AG09309 (cell line): ENCODE results near the gene CHRNA1.

ENCODE experiments used
- DNase-seq: peaks from one replicate; pipeline ENCODE4 v3.0.0-alpha.2; 2010; ENCODE audit warnings: low read depth
- H3K4me3 ChIP-seq: 2 replicates; pipeline ENCODE4 v1.5.1; 2011; ENCODE audit warnings: mild to moderate bottlenecking, low read depth, low read length, moderate library complexity; ENCODE audit not compliant: control insufficient read depth
- TF ChIP-seq, protein P1 (sequence below): IDR thresholded peaks from 2 replicates; pipeline ENCODE4 v1.5.1; 2011; ENCODE audit warnings: mild to moderate bottlenecking, low read depth, low read length, inconsistent platforms; ENCODE audit not compliant: insufficient read depth, control insufficient read depth; ENCODE audit errors: missing control alignments

CHRNA1 gene

GRCh38 chr2:174784316-174784715 is 20.0 kb upstream of the CHRNA1 start:
- TF ChIP-seq, protein P1, sequence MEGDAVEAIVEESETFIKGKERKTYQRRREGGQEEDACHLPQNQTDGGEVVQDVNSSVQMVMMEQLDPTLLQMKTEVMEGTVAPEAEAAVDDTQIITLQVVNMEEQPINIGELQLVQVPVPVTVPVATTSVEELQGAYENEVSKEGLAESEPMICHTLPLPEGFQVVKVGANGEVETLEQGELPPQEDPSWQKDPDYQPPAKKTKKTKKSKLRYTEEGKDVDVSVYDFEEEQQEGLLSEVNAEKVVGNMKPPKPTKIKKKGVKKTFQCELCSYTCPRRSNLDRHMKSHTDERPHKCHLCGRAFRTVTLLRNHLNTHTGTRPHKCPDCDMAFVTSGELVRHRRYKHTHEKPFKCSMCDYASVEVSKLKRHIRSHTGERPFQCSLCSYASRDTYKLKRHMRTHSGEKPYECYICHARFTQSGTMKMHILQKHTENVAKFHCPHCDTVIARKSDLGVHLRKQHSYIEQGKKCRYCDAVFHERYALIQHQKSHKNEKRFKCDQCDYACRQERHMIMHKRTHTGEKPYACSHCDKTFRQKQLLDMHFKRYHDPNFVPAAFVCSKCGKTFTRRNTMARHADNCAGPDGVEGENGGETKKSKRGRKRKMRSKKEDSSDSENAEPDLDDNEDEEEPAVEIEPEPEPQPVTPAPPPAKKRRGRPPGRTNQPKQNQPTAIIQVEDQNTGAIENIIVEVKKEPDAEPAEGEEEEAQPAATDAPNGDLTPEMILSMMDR = no peak
- no peak overlapping the region for H3K4me3 ChIP-seq
- DNase-seq = no peak

GRCh38 chr2:174781996-174782395 is 17.7 kb upstream of the CHRNA1 start:
- TF ChIP-seq, protein P1 = no peak
- H3K4me3 ChIP-seq = no peak overlapping the region

DNA sequence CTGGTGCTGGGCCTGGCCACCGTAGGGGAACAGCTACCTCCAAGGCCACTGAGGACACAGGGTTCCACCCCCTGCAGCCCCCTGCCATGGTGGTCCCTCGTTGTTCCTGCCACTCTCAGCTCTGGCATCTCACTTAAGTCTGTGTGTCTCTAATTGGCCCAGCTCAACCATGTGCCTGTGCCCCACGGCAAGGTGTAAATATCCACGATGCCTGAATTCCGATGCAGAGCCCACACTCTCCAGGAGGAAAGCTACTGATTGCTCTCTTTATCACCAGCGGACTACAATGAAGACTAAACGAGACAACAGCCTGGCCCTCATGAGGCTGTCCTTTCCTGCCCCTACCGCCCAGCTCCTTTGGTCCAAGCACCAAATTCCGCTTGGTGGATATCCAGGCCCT is 17.0 kb upstream of the CHRNA1 start:
- H3K4me3 ChIP-seq = no peak overlapping the region
- no peak for DNase-seq
- TF ChIP-seq, protein P1 = no peak

More at GRCh38 chr2:174781996-174782395, 17.7 kb upstream of the CHRNA1 start:
- DNase-seq = no peak

GRCh38 chr2:174780856-174781255 is 16.6 kb upstream of the CHRNA1 start:
- TF ChIP-seq, protein P1 = no peak
- H3K4me3 ChIP-seq = no peak overlapping the region

DNA sequence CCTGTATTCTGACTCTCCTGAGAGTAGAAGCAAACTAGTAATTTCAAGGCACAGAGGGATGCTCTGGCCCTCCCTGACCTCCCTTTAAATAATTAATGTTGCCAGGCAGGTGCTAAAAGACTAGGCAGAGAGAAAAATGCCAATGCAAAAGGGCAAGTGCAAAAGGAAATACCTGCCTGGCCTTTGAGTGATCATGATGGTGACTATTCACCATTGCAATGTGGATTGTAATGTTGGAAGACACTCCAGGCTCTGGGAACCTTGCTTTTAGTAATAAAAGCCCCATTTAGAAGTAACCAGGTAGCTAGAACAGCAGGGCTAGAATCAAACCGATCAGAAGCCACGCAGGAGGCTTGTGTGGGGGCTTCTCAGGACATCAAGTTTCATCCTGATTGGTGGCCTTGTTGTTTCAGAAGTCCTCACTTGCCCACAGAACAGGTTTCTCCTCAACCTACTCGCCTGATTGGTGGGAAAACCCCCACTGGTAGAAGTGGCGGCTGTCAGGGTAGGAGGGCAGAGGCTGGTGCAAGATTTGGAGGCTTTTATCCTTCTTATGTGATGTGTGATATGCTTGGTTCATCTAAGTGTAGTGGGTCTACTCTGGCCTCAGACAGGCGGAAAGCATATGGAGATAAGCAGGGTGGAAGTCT is 16.0 kb upstream of the CHRNA1 start:
- TF ChIP-seq, protein P1 = no peak

More at GRCh38 chr2:174780856-174781255, 16.6 kb upstream of the CHRNA1 start:
- DNase-seq = no peak

DNA sequence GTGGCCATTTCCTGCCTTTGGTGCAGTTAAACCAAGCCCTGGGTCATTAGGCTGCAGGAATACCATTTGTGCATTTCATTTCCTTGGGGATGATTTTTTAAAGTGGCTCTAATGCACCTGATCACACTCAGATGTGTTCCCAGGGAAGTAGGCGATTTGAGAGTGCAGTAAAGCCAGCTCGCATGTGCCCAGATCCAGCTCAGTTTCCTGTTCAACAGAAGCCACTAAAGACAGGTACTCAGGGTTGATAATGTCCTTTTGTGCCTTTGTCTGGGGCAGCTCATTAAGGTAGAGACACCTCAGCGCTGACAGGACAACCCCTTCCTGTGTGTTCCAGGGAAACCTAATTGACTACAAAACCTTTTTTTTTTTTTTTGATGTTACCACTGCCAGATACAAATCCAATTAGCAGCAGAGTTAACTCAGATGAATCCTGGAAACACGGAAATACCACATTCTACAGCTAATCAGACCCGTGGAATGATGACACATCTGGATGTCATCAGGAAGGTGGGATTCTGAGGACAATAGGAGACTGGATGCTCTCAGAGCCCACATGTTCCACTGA is 15.2 kb upstream of the CHRNA1 start:
- DNase-seq = no peak
- H3K4me3 ChIP-seq = no peak overlapping the region
- TF ChIP-seq, protein P1 = no peak

More for the DNA sequence above, 16.0 kb upstream of the CHRNA1 start:
- DNase-seq = no peak
- no peak overlapping the region for H3K4me3 ChIP-seq
